ENCODE data around the gene HPGDS.

- TF ChIP-seq CTCF (IDR thresholded peaks at IDR 0.05) (no peak), POLR2AphosphoS5 (IDR thresholded peaks at IDR 0.05) (no peak), POLR2A (IDR thresholded peaks at IDR 0.05) (no peak)
Measured at GRCh38 chr4:94368459-94368858, 25.8 kb upstream of the HPGDS start.
